Measurements from ENCODE around the gene SF3B4. TPM values are rescaled to one million over a fixed set of nuclear protein-coding genes. Genes with fewer than 3 reads are reported as not detected.

Gene SF3B4
- total and polyA plus RNA-seq, 2 of the 4 experiments (the other 2 are of a cell fraction): 6.6 to 64.4 TPM

DNA sequence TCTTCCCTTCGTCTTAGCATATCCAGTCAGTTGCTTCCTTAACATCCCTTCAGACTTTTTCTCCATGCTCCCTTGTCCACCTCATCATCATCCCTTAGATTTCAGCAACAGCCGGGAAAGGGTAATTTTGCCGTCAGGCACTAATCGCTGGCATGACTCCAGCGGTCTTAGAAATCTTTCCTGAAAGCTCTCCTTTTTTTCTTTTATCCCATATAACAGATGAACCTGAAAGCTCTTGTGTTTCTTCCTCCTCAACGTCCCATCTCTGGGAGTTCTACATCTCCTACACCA is 38.7 kb downstream of the SF3B4 start:
- 8% methylated on average over 4 of the region's 6 CpGs; no CpG with 5 or more reads in 1 of the 2 experiments for WGBS, 2 experiments (ENCODE audit: extremely low coverage in 2 of 2, insufficient read length in 1 of 2)
- Histone ChIP-seq H2AK5ac (ENCODE audit: low read depth, low read length) (peak overlapping the region; percentile 80), H2BK20ac (ENCODE audit: low read depth, low read length) (peak overlapping the region; percentile 52), H3K27me3 (ENCODE audit: control insufficient read depth, insufficient read depth, low read length) (no peaks in the 10 kb centered on the region), H3K14ac (replicated peaks; ENCODE audit: low read depth, low read length) (peak overlapping the region; percentile 94), H2BK5ac (ENCODE audit: low read depth, low read length, poor library complexity, severe bottlenecking) (peak overlapping the region; percentile 92), H3K36me3 (ENCODE audit: control insufficient read depth, insufficient read depth, low read length) (no peaks in the 10 kb centered on the region), H2BK120ac (ENCODE audit: low read depth, low read length) (peak overlapping the region; percentile 81), H3K56ac (ENCODE audit: extremely low read depth, insufficient read depth, low read length) (peak overlapping the region; percentile 97), H3K79me1 (ENCODE audit: low read depth in 1 of 2, low read length in 2 of 2) (peaks cover 0 to 14% of the 10 kb centered on the region in 2 experiments; a peak in 2 of 4 replicates), H2AFZ (replicated peaks; ENCODE audit: low read length, poor library complexity) (peak overlapping the region; percentile 84), H3K18ac (ENCODE audit: low read depth, low read length) (peak overlapping the region; percentile 92), H3K23ac (ENCODE audit: low read depth, low read length) (peak overlapping the region; percentile 93), H3K27ac (ENCODE audit: insufficient read depth, low read length) (peak overlapping the region; percentile 85), H3K4me2 (ENCODE audit: low read depth, low read length) (peak overlapping the region; percentile 95), H4K91ac (ENCODE audit: insufficient read depth, low read depth, low read length) (peak overlapping the region; percentile 87), H3K4ac (ENCODE audit: low read depth, low read length) (peak overlapping the region; percentile 93), H2AK9ac (replicated peaks; ENCODE audit: low read depth, low read length, poor library complexity) (peak overlapping the region; percentile 55), H3K9me3 (ENCODE audit: control insufficient read depth, insufficient read depth, low read length) (no peaks in the 10 kb centered on the region), H4K8ac (ENCODE audit: low read depth in 2 of 2, low read length in 2 of 2) (peak overlapping the region; percentile 91 to 97), H2BK15ac (ENCODE audit: low read depth, low read length) (peak overlapping the region; percentile 90), H3K4me3 (ENCODE audit: insufficient read depth, low read depth, low read length) (peak overlapping the region; percentile 61), H3K9me1 (ENCODE audit: insufficient read depth, low read length) (no peaks in the 10 kb centered on the region), H4K20me1 (ENCODE audit: insufficient read depth, low read length) (peaks cover 15% of the 10 kb centered on the region), H3K9ac (ENCODE audit: low read depth, low read length) (peak overlapping the region; percentile 89), H4K5ac (ENCODE audit: low read depth, low read length) (peak overlapping the region; percentile 91), H3K4me1 (ENCODE audit: control insufficient read depth, insufficient read depth, low read length) (peaks cover 3% of the 10 kb centered on the region; the same call in 1 of the 2 replicates)
- no peak for TF ChIP-seq MAFK (IDR thresholded peaks at IDR 0.05; ENCODE audit: low read depth, low read length)
- no peak for TF ChIP-seq NFE2L2 (IDR thresholded peaks at IDR 0.05; ENCODE audit: low read depth, low read length)
- TF ChIP-seq MAZ (IDR thresholded peaks at IDR 0.05; ENCODE audit: borderline replicate concordance, low read depth, low read length): no peak
- TF ChIP-seq CEBPB (IDR thresholded peaks at IDR 0.05; ENCODE audit: low read depth, low read length): no peak
- ChIA-PET CTCF (interaction anchor here (0.6 to 1.4 kb wide), 3 partner anchors 11 to 334 kb away, joined by 3 to 5 read pairs (median 3); no protein-coding TSS in a partner anchor), POLR2A (ENCODE audit: unreplicated experiment) (no interaction called here)
- no TSS peak for BruUV-seq (replicated peaks)
- ATAC-seq (ENCODE audit: low read depth): no peak
- peak; percentile 52 for DNase-seq
- intact Hi-C loops (cut with micrococcal nuclease) (no loop called here), in situ Hi-C loops (cut with MboI; ENCODE audit: low sequenced_read_pairs) (no loop called here), dilution Hi-C loops (cut with HindIII; ENCODE audit: low sequenced_read_pairs, unreplicated experiment) (no loop called here)
